Neutrophil (primary cell): ENCODE data around the gene OR6S1.
"Not testable (repeated sequence)": the region's sequence is repeated elsewhere in the genome, so short reads cannot be mapped to it uniquely, and the experiment has no call there.

Experiments used
- H3K27ac ChIP-seq: fragments of 200-600 bp; sonication (generic); 2 replicates; pipeline ENCODE4 v1.5.1; 2016; ENCODE audit warnings: mild to moderate bottlenecking, moderate library complexity
- H3K27me3 ChIP-seq: fragments of 200-600 bp; sonication (generic); 2 replicates; pipeline ENCODE4 v1.6.0; 2016; ENCODE audit warnings: mild to moderate bottlenecking
- H3K36me3 ChIP-seq: fragments of 200-600 bp; sonication (generic); 2 replicates; pipeline ENCODE4 v1.5.1; 2017
- H3K4me1 ChIP-seq, 2 experiments: fragments of 200-600 bp in 1 of 2; sonication (generic) in 1 of 2; 1 replicate in 1 of 2; 2 replicates in 1 of 2; pipeline versions ENCODE4 v1.5.1 to v1.6.1; 2013 to 2016; ENCODE audit warnings: low read depth in 1 of 2, low read length in 1 of 2, mild to moderate bottlenecking in 1 of 2, moderate library complexity in 1 of 2; ENCODE audit not compliant: control insufficient read depth in 1 of 2, insufficient read depth in 1 of 2
- H3K4me3 ChIP-seq, 2 experiments: fragments of 200-600 bp in 1 of 2; sonication (generic) in 1 of 2; 1 replicate in 1 of 2; 2 replicates in 1 of 2; pipeline ENCODE4 v1.5.1; 2013 to 2016; ENCODE audit warnings: low read depth in 1 of 2, low read length in 1 of 2, mild to moderate bottlenecking in 1 of 2, moderate library complexity in 1 of 2
- H3K9me3 ChIP-seq: fragments of 200-600 bp; sonication (generic); 2 replicates; pipeline ENCODE4 v1.5.1; 2016
- CTCF ChIP-seq: fragments of 200-600 bp; sonication (generic); IDR thresholded peaks from 2 replicates; pipeline ENCODE4 v1.5.1; 2016; ENCODE audit warnings: antibody characterized with exemption

Gene OR6S1

GRCh38 chr14:20601522-20601921, 40.0 kb downstream of the OR6S1 start:
- no peak for TF ChIP-seq CTCF
- Histone ChIP-seq H3K9me3 (no peaks in the 10 kb centered on the region), H3K4me3 (peak overlapping the region in 1 of 2 experiments; percentile 20), H3K36me3 (no peaks in the 10 kb centered on the region), H3K27ac (no peak overlapping the region), H3K4me1 (peaks cover 22% of the 10 kb centered on the region in 2 experiments), H3K27me3 (no peaks in the 10 kb centered on the region)

- no peaks in the 10 kb centered on the region for H3K9me3 ChIP-seq
- no peaks in the 10 kb centered on the region for H3K36me3 ChIP-seq
- H3K4me3 ChIP-seq, result no peak overlapping the region
- H3K27me3 ChIP-seq, result no peaks in the 10 kb centered on the region
- H3K4me1 ChIP-seq, result peaks cover 8 to 10% of the 10 kb centered on the region in 2 experiments
- H3K27ac ChIP-seq, result no peak overlapping the region
- TF ChIP-seq CTCF, result no peak
These were observed 44.4 kb downstream of the OR6S1 start for GRCh38 chr14:20597108-20597507.

GRCh38 chr14:20595726-20596125, 45.8 kb downstream of the OR6S1 start:
- not testable (repeated sequence) for H3K4me3 ChIP-seq, H3K27me3 ChIP-seq, H3K9me3 ChIP-seq, H3K36me3 ChIP-seq, H3K27ac ChIP-seq, H3K4me1 ChIP-seq

GRCh38 chr14:20592574-20592973, 48.9 kb downstream of the OR6S1 start:
- Histone ChIP-seq H3K4me1 (peaks cover 0 to 11% of the 10 kb centered on the region in 2 experiments), H3K4me3 (no peak overlapping the region), H3K27me3 (no peaks in the 10 kb centered on the region), H3K27ac (no peak overlapping the region), H3K9me3 (no peaks in the 10 kb centered on the region), H3K36me3 (no peaks in the 10 kb centered on the region)
- no peak for TF ChIP-seq CTCF

GRCh38 chr14:20591235-20591634, 50.3 kb downstream of the OR6S1 start, which contains the start of gene RNASE12:
Gene RNASE12 (minus strand): TSS chr14:20591376. CDS start chr14:20590723, 653 bp downstream.
- TF ChIP-seq CTCF, result no peak
- Histone ChIP-seq H3K4me1 (peaks cover 0 to 11% of the 10 kb centered on the region in 2 experiments), H3K27me3 (no peaks in the 10 kb centered on the region), H3K36me3 (no peaks in the 10 kb centered on the region), H3K9me3 (no peaks in the 10 kb centered on the region), H3K4me3 (no peak within 1 kb of the TSS), H3K27ac (no peak within 1 kb of the TSS)
